HL-60 (cell line): Measurements from ENCODE around the gene SLC25A21.

Experiments used
- CTCF ChIP-seq: IDR thresholded peaks from one replicate; pipeline ENCODE4 v1.5.1; 2011; ENCODE audit warnings: low read length, control low read depth, inconsistent platforms; ENCODE audit not compliant: insufficient read depth
- POLR2AphosphoS5 ChIP-seq: IDR thresholded peaks from 2 replicates; pipeline ENCODE4 v1.6.1; 2012; ENCODE audit warnings: low read depth
- REST ChIP-seq: IDR thresholded peaks from 2 replicates; pipeline ENCODE4 v1.6.1; 2012; ENCODE audit warnings: low read depth; ENCODE audit not compliant: insufficient replicate concordance
- SPI1 ChIP-seq: IDR thresholded peaks from 2 replicates; pipeline ENCODE4 v1.6.1; 2012; ENCODE audit warnings: low read depth, mild to moderate bottlenecking, borderline replicate concordance

GRCh38 chr14:36981832-36982529, 190.4 kb downstream of the SLC25A21 start:
- no peak for TF ChIP-seq CTCF
- no peak for TF ChIP-seq POLR2AphosphoS5
- TF ChIP-seq REST: no peak
- TF ChIP-seq SPI1: no peak
